K562 (cell line): ENCODE data around the gene MMS19. TPM values are rescaled to one million over a fixed set of nuclear protein-coding genes. Genes with fewer than 3 reads are reported as not detected.

Experiments
- ATAC-seq: fragments of 200-7000 bp; cut with Tn5 transposase; 3 replicates; pipeline ENCODE4 v1.9.1; 2020; ENCODE audit warnings: moderate library complexity
- BruUV-seq: library from RNA; stranded (reverse); fragments of 400-500 nt; replicated peaks from 2 replicates; lab custom pipeline; 2021; lab: Mats Ljungman, UMichigan
- CTCF ChIA-PET: fragments of 300-600 bp; formaldehyde crosslinking; extraction: SDS; loops from one replicate; lab custom pipeline; 2021; ENCODE audit warnings: low intra/inter-chr PET ratio; lab: Yijun Ruan, JAX
- POLR2A ChIA-PET: fragments of 300-600, 350-650 bp; sonication (Branson Sonifier 250); formaldehyde crosslinking; extraction: SDS; loops from one replicate; lab custom pipeline; 2021; ENCODE audit warnings: antibody characterized with exemption, inconsistent platforms; lab: Yijun Ruan, JAX
- DNase-seq, 4 experiments: peaks; one replicate each; pipeline versions ENCODE4 v3.0.0 to v3.0.0-alpha.2; 2011 to 2018; ENCODE audit warnings: low spot score in 3 of 4, mixed read lengths in 3 of 4; ENCODE audit errors: extremely low read depth in 1 of 4
- FAIRE-seq: peaks from 2 replicates; lab custom pipeline; 2011; peaks lifted over from hg19 to GRCh38; lab: Jason Lieb, UNC
- H2AFZ ChIP-seq: 2 replicates; pipeline ENCODE4 v1.6.0; 2011; ENCODE audit warnings: low read depth, low read length, control low read depth, inconsistent platforms
- H3K27ac ChIP-seq: fragments of 200-600 bp; 3 replicates; pipeline ENCODE4 v1.8.0; 2011; ENCODE audit warnings: low read depth, mild to moderate bottlenecking, control low read depth, inconsistent platforms, low read length, moderate library complexity, mixed read lengths; ENCODE audit errors: extremely low read depth
- H3K27me3 ChIP-seq, 2 experiments: fragments of 300-600 bp in 1 of 2; 2 replicates in 1 of 2; 3 replicates in 1 of 2; pipeline versions ENCODE4 v1.6.0 to v1.8.0; 2011; ENCODE audit warnings: inconsistent platforms in 2 of 2, low read length in 2 of 2, mild to moderate bottlenecking in 1 of 2, mixed read lengths in 1 of 2, moderate library complexity in 1 of 2; ENCODE audit not compliant: control insufficient read depth in 2 of 2, insufficient read depth in 2 of 2
- H3K36me3 ChIP-seq: fragments of 300-600 bp; 3 replicates; pipeline ENCODE4 v1.8.0; 2011; ENCODE audit warnings: mild to moderate bottlenecking, low read length, inconsistent platforms; ENCODE audit not compliant: control insufficient read depth, insufficient read depth
- H3K4me1 ChIP-seq, 2 experiments: fragments of 200-600 bp in 1 of 2; replicated peaks in 1 of 2; 2 replicates in 1 of 2; 3 replicates in 1 of 2; pipeline versions ENCODE4 v1.5.1 to v1.8.0; 2011; ENCODE audit warnings: inconsistent platforms in 2 of 2, low read length in 2 of 2, mild to moderate bottlenecking in 1 of 2, mixed read lengths in 1 of 2, moderate library complexity in 1 of 2; ENCODE audit not compliant: control insufficient read depth in 2 of 2, insufficient read depth in 2 of 2
- H3K4me2 ChIP-seq: 2 replicates; pipeline ENCODE4 v1.6.1; 2011; ENCODE audit warnings: low read length, control low read depth, inconsistent platforms, mixed read lengths; ENCODE audit not compliant: insufficient read depth
- H3K4me3 ChIP-seq: fragments of 200-600 bp; sonication (generic), shearing (Covaris generic); 2 replicates; pipeline ENCODE4 v1.5.1; 2016; ENCODE audit warnings: control low read depth, inconsistent platforms
- H3K79me2 ChIP-seq: fragments of 200-600 bp; 3 replicates; pipeline ENCODE4 v1.8.0; 2011; ENCODE audit warnings: low read length, inconsistent platforms; ENCODE audit not compliant: control insufficient read depth, insufficient read depth
- H3K9ac ChIP-seq, 2 experiments: 2 replicates each; pipeline versions ENCODE4 v1.6.0 to v1.6.1; 2011; ENCODE audit warnings: low read depth in 2 of 2, low read length in 2 of 2, control low read depth in 1 of 2, inconsistent platforms in 1 of 2, mild to moderate bottlenecking in 1 of 2, mixed read lengths in 1 of 2; ENCODE audit not compliant: insufficient read depth in 1 of 2
- H3K9me1 ChIP-seq: one replicate; pipeline ENCODE4 v1.6.0; 2011; ENCODE audit warnings: inconsistent platforms, mild to moderate bottlenecking, low read length, moderate library complexity; ENCODE audit not compliant: control insufficient read depth, insufficient read depth
- H3K9me3 ChIP-seq: replicated peaks from 2 replicates; pipeline ENCODE4 v1.5.1; 2011; ENCODE audit warnings: low read depth, low read length, inconsistent platforms; ENCODE audit not compliant: control insufficient read depth, insufficient read depth
- H4K20me1 ChIP-seq: replicated peaks from 2 replicates; pipeline ENCODE4 v1.6.1; 2011; ENCODE audit warnings: low read length, inconsistent platforms, mixed read lengths; ENCODE audit not compliant: control insufficient read depth, insufficient read depth
- BRCA1 ChIP-seq, 2 experiments: fragments of 450-650 bp in 1 of 2; sonication (generic) in 1 of 2; formaldehyde crosslinking in 1 of 2; IDR thresholded peaks; 2 replicates each; pipeline versions ENCODE4 v1.5.0 to v1.6.1; 2017 to 2020; ENCODE audit warnings: mild to moderate bottlenecking in 1 of 2, missing genetic modification reagents in 1 of 2
- POLR2A ChIP-seq: fragments of 450-650 bp; conservative IDR thresholded peaks from 2 replicates; pipeline ENCODE4 v1.6.1; 2016
- POU5F1 ChIP-seq: fragments of 150-350 bp; IDR thresholded peaks from 2 replicates; pipeline ENCODE4 v1.6.1; 2014; ENCODE audit warnings: borderline replicate concordance, low read length, low read depth, mild to moderate bottlenecking; ENCODE audit not compliant: partially characterized antibody
- PRMT5 ChIP-seq: sonication (generic); formaldehyde crosslinking; IDR thresholded peaks from 2 replicates; pipeline ENCODE4 v1.5.0; 2020; ENCODE audit warnings: missing genetic modification reagents
- STAT6 ChIP-seq: sonication (generic); formaldehyde crosslinking; IDR thresholded peaks from 2 replicates; pipeline ENCODE4 v1.8.1; 2023; ENCODE audit warnings: mild to moderate bottlenecking, missing genetic modification reagents
- TAF9B ChIP-seq: fragments of 450-650 bp; IDR thresholded peaks from 2 replicates; pipeline ENCODE4 v1.6.1; 2018; ENCODE audit warnings: mild to moderate bottlenecking; ENCODE audit not compliant: partially characterized antibody
- WGBS: fragments of 100-300 bp; shearing (Covaris generic); methylation state at CpG from one replicate; pipeline ENCODE4 v1.1.6; 2016; ENCODE audit warnings: low coverage, mixed read lengths; ENCODE audit not compliant: insufficient coverage; ENCODE audit errors: missing lambda C conversion rate; 5-methylcytosine and 5-hydroxymethylcytosine counted together
- in situ Hi-C: fragments of 300-500 bp; cut with MboI; formaldehyde crosslinking; loops from 4 replicates; pipeline ENCODE4 v1.15.0; 2018; ENCODE audit warnings: inconsistent platforms, mixed read lengths
- intact Hi-C: fragments of 100-400 bp; cut with micrococcal nuclease; formaldehyde crosslinking; loops from 2 replicates; pipeline ENCODE4 v1.14.2; 2022
- polyA plus RNA-seq, 8 experiments: library from polyadenylated mRNA; depleted of rRNA in 4 of 8; stranded (reverse) in 5 of 8; unstranded in 3 of 8; fragments of >200 nt; fragmentation: Nextera tagmentation in 2 of 8; fragmentation: Illumina TruSeq in 1 of 8; extraction: Ambion mirVana in 2 of 8; extraction: Trizol in 1 of 8; gene quantifications; 2 replicates each; pipeline versions ENCODE4 v1.2.1 to v1.2.3, GENCODE V29; 2011 to 2014; ENCODE audit warnings: inconsistent platforms in 1 of 8, missing spikeins in 1 of 8
- total RNA-seq, 7 experiments: library from RNA; depleted of rRNA in 6 of 7; stranded (reverse); fragments of >200 nt in 6 of 7; fragmentation: Illumina TruSeq in 2 of 7; extraction: Trizol in 2 of 7; gene quantifications; 2 replicates each; pipeline versions ENCODE4 v1.2.1 to v1.2.3, GENCODE V29; 2011 to 2021; ENCODE audit warnings: low replicate concordance in 1 of 7

MMS19 gene
- total and polyA plus RNA-seq, 9 of the 15 experiments (the other 6 are each of a cell fraction or from before 2014, with no cell fraction given): 40.1 to 110 (median 62.9) TPM

GRCh38 chr10:97456034-97456685 is 42.1 kb downstream of the MMS19 start:
- Histone ChIP-seq H4K20me1 (no peaks in the 10 kb centered on the region), H3K9me3 (no peaks in the 10 kb centered on the region), H3K9me1 (no peaks in the 10 kb centered on the region), H3K4me3 (no peak overlapping the region), H3K79me2 (no peaks in the 10 kb centered on the region), H2AFZ (no peak overlapping the region), H3K4me2 (no peak overlapping the region), H3K36me3 (peaks cover 84% of the 10 kb centered on the region; the same call in 2 of the 3 replicates), H3K27me3 (no peaks in the 10 kb centered on the region), H3K4me1 (peaks cover 0 to 3% of the 10 kb centered on the region in 2 experiments; a peak in 3 of 5 replicates), H3K27ac (no peak overlapping the region), H3K9ac (no peak overlapping the region)
- BruUV-seq: no TSS peak
- DNase-seq (no peak), ATAC-seq (no peak), FAIRE-seq (no peak)
- ChIA-PET CTCF (no interaction called here), POLR2A (interaction anchor here (0.7 to 2.1 kb wide), 3 partner anchors 9 to 35 kb away, joined by 3 to 12 read pairs (median 4); no protein-coding TSS in a partner anchor)
- intact Hi-C loops: no loop called here
- TF ChIP-seq BRCA1 (IDR thresholded peaks at IDR 0.05) (no peak), BRCA1 (CRISPR knock-in tag; IDR thresholded peaks at IDR 0.05) (no peak), POU5F1 (no peak), PRMT5 (CRISPR knock-in tag) (no peak), POLR2A (0 out of 2 replicates have a peak, but pooled peaks have one; percentile 23), TAF9B (no peak), STAT6 (CRISPR knock-in tag) (no peak)
- WGBS: 51% methylated on average over 3 of the region's 5 CpGs
- in situ Hi-C loops: no loop called here
